PC-9 (cell line): ENCODE data around the gene CISTR. TPM values are rescaled to one million over a fixed set of nuclear protein-coding genes. Genes with fewer than 3 reads are reported as not detected.
A peak's percentile ranks its signal among the peaks of the same experiment; 100 is the strongest.

Experiments used
- BruUV-seq: library from RNA; stranded (reverse); fragments of 400-500 nt; replicated peaks from 2 replicates; lab custom pipeline; 2021; lab: Mats Ljungman, UMichigan
- CTCF ChIA-PET: fragments of 300-600 bp; sonication (Branson Sonifier 250); formaldehyde crosslinking; loops from one replicate; lab custom pipeline; 2022; ENCODE audit warnings: antibody characterized with exemption; lab: Charles Lee
- POLR2A ChIA-PET: fragments of 300-600 bp; sonication (Branson Sonifier 250); formaldehyde crosslinking; loops from one replicate; lab custom pipeline; 2022; ENCODE audit warnings: antibody characterized with exemption; ENCODE audit not compliant: unreplicated experiment; lab: Charles Lee
- DNase-seq, 2 experiments: peaks; one replicate each; pipeline versions ENCODE4 v3.0.0 to v3.0.0-alpha.2; 2015 to 2022; ENCODE audit warnings: mixed read lengths in 1 of 2
- H2AFZ ChIP-seq: fragments of 200-600 bp; sonication (generic); 2 replicates; pipeline ENCODE4 v1.8.1; 2017; ENCODE audit warnings: antibody characterized with exemption
- H3F3A ChIP-seq: fragments of 200-600 bp; sonication (generic); 2 replicates; pipeline ENCODE4 v1.8.1; 2017; ENCODE audit warnings: antibody characterized with exemption, mild to moderate bottlenecking, low read depth; ENCODE audit not compliant: insufficient read depth
- H3K27ac ChIP-seq: fragments of 200-600 bp; sonication (generic); 2 replicates; pipeline ENCODE4 v1.6.1; 2016; ENCODE audit warnings: mixed run types
- H3K27me3 ChIP-seq: fragments of 200-600 bp; sonication (generic); 2 replicates; pipeline ENCODE4 v1.6.1; 2016; ENCODE audit warnings: low read depth, mixed run types; ENCODE audit not compliant: insufficient read depth
- H3K36me3 ChIP-seq: fragments of 200-600 bp; sonication (generic); 2 replicates; pipeline ENCODE4 v1.6.1; 2016; ENCODE audit warnings: low read depth, mixed run types
- H3K4me1 ChIP-seq: fragments of 200-600 bp; sonication (generic); replicated peaks from 2 replicates; pipeline ENCODE4 v1.6.1; 2016; ENCODE audit warnings: mixed run types; ENCODE audit not compliant: insufficient read depth
- H3K4me2 ChIP-seq: fragments of 200-600 bp; sonication (generic); 2 replicates; pipeline ENCODE4 v1.6.1; 2017; ENCODE audit warnings: mixed run types
- H3K4me3 ChIP-seq: fragments of 200-600 bp; sonication (generic); 2 replicates; pipeline ENCODE4 v1.6.1; 2016; ENCODE audit warnings: mixed run types
- H3K79me2 ChIP-seq: fragments of 200-600 bp; sonication (generic); 2 replicates; pipeline ENCODE4 v1.6.1; 2017; ENCODE audit warnings: low read depth, mixed run types
- H3K9me2 ChIP-seq: fragments of 200-600 bp; sonication (generic); 2 replicates; pipeline ENCODE4 v1.8.1; 2017; ENCODE audit warnings: mild to moderate bottlenecking; ENCODE audit not compliant: insufficient read depth
- H3K9me3 ChIP-seq: fragments of 200-600 bp; sonication (generic); 2 replicates; pipeline ENCODE4 v1.8.1; 2016; ENCODE audit warnings: low read depth; ENCODE audit not compliant: insufficient read depth
- H4K20me1 ChIP-seq: fragments of 200-600 bp; sonication (generic); 2 replicates; pipeline ENCODE4 v1.8.1; 2017; ENCODE audit not compliant: insufficient read depth
- EZH2 ChIP-seq: fragments of 200-600 bp; sonication (generic); IDR thresholded peaks from 2 replicates; pipeline ENCODE4 v1.8.0; 2017; ENCODE audit warnings: antibody characterized with exemption, low read depth
- intact Hi-C: fragments of 100-400 bp; cut with micrococcal nuclease; formaldehyde crosslinking; loops from one replicate; pipeline ENCODE4 v1.10.0; 2022; ENCODE audit not compliant: unreplicated experiment
- total RNA-seq: library from RNA; stranded (reverse); gene quantifications from 2 replicates; pipeline ENCODE4 v1.2.3, GENCODE V29; 2021
- TF ChIP-seq, protein P1 (sequence below): fragments of 200-600 bp; sonication (generic); conservative IDR thresholded peaks from 2 replicates; pipeline ENCODE4 v1.6.1; 2017; ENCODE audit warnings: mixed run types, antibody characterized with exemption, mild to moderate bottlenecking, moderate library complexity

CISTR gene
- total RNA-seq, 1 experiment from 2014 or later, result not detected

DNA sequence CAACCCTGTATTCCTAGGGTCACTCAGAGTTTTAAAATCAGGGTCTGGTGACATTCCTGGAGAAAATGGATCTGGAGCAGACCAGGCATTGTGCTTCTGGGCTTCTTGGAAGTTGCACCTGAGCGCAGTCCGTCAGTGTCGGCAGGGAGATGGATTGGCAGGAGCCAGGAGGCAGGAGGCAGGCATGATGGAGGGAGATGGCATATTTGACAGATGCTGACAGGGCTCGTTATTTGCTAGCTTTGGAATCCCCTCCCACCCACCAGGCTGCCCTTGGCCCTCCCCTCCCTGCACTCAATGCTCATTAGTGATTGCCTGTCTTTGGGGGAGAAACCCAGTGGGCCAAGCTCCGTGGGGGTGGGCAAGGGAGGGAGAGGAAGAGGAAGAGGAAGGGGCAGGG, 4.7 kb downstream of the CISTR start:
- Histone ChIP-seq H2AFZ (0 out of 2 replicates have a peak overlapping the region, but pooled peaks have one; percentile 5), H4K20me1 (no peaks in the 10 kb centered on the region), H3K36me3 (no peaks in the 10 kb centered on the region), H3K27ac (no peak overlapping the region), H3K4me3 (no peak overlapping the region), H3K9me3 (no peaks in the 10 kb centered on the region), H3K27me3 (0 out of 2 replicates have a peak, but pooled peaks cover 4% of the 10 kb centered on the region), H3K79me2 (no peaks in the 10 kb centered on the region), H3F3A (no peaks in the 10 kb centered on the region), H3K9me2 (no peaks in the 10 kb centered on the region), H3K4me1 (no peaks in the 10 kb centered on the region), H3K4me2 (no peak overlapping the region; the same call in 1 of the 2 replicates)
- ChIA-PET POLR2A (no interaction called here), CTCF (interaction anchor here (1.0 to 2.4 kb wide), 2 partner anchors 17 to 45 kb away, joined by 3 to 9 read pairs; no protein-coding TSS in a partner anchor)
- BruUV-seq, result no TSS peak
- no peak for DNase-seq
- no peak for TF ChIP-seq EZH2
- TF ChIP-seq, protein P1, sequence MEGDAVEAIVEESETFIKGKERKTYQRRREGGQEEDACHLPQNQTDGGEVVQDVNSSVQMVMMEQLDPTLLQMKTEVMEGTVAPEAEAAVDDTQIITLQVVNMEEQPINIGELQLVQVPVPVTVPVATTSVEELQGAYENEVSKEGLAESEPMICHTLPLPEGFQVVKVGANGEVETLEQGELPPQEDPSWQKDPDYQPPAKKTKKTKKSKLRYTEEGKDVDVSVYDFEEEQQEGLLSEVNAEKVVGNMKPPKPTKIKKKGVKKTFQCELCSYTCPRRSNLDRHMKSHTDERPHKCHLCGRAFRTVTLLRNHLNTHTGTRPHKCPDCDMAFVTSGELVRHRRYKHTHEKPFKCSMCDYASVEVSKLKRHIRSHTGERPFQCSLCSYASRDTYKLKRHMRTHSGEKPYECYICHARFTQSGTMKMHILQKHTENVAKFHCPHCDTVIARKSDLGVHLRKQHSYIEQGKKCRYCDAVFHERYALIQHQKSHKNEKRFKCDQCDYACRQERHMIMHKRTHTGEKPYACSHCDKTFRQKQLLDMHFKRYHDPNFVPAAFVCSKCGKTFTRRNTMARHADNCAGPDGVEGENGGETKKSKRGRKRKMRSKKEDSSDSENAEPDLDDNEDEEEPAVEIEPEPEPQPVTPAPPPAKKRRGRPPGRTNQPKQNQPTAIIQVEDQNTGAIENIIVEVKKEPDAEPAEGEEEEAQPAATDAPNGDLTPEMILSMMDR, result no peak
- intact Hi-C loops, result loop anchor here (2.0 to 5.0 kb wide), 4 partner anchors 206 to 445 kb away; no protein-coding TSS in a partner anchor

DNA sequence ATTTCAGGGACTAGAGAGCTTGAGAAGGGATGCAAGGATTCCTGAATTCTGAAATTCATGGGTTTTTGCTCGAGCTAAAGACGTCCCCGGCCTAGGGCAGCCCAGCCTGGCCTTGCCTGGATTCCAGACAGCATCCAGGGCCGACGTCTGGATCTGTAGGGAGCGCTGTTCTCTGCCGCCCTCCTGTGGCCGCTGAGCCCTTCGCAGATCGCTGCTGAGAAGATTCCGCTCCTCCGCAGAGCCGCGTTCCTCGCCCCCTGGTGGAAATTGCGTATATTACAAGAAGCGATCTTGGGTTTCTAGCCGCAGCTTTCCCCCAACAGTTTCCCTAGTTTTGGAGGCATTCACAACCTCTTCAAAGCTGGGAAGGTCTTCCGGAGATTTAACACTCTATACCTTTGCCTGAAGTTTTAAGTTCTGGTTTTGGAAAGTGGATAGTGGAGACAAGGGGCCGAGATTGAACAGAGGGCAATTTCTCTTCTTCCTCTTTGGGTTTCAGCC, 5.1 kb downstream of the CISTR start:
- 0 out of 2 replicates have a peak overlapping the region, but pooled peaks have one; percentile 5 for H2AFZ ChIP-seq
- H4K20me1 ChIP-seq, result no peaks in the 10 kb centered on the region
- H3K9me2 ChIP-seq, result no peaks in the 10 kb centered on the region

DNA sequence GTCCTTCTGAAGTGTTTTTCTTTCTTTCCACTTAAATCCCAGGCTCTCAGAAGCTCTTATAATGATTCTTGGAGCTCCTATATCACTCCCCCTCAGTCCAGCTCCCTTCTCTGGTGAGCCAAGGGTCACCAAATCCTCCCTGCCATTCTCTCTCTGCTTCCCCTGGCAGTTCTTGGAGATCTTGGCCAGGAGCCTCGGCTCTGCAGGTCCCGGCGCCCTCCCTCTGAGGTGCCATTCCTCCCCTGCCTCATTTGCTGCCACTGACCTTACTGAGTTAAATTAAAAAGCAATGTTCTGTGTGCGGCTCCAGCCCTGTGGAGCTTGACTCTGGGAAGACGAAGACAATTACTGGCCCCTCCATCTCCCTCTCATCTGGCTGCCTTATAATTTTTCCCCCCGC, 7.0 kb downstream of the CISTR start:
- no peaks in the 10 kb centered on the region for H3K9me2 ChIP-seq
- peaks cover 10% of the 10 kb centered on the region for H3K27me3 ChIP-seq
- H3K27ac ChIP-seq, result no peak overlapping the region
- no peak for TF ChIP-seq EZH2
- TF ChIP-seq, protein P1, result no peak
- H4K20me1 ChIP-seq, result no peaks in the 10 kb centered on the region
- intact Hi-C loops, result loop anchor here (5.0 kb wide), 1 partner anchor 448 kb away; no protein-coding TSS in a partner anchor
- H3K4me3 ChIP-seq, result no peak overlapping the region
- H3K36me3 ChIP-seq, result no peaks in the 10 kb centered on the region
- no TSS peak for BruUV-seq
- no peaks in the 10 kb centered on the region for H3K4me1 ChIP-seq
- ChIA-PET CTCF (interaction anchor here (0.7 to 2.0 kb wide), 7 partner anchors 10 to 667 kb away, joined by 3 to 18 read pairs (median 4); no protein-coding TSS in a partner anchor), POLR2A (interaction anchor here (0.6 kb wide), 1 partner anchor 544 kb away, joined by 3 read pairs; no protein-coding TSS in a partner anchor)
- H2AFZ ChIP-seq, result no peak overlapping the region
- no peaks in the 10 kb centered on the region for H3K79me2 ChIP-seq
- no peaks in the 10 kb centered on the region for H3F3A ChIP-seq
- H3K9me3 ChIP-seq, result no peaks in the 10 kb centered on the region
- H3K4me2 ChIP-seq, result no peak overlapping the region
- no peak for DNase-seq

More for the DNA sequence above, 5.1 kb downstream of the CISTR start:
- H3F3A ChIP-seq, result no peaks in the 10 kb centered on the region
- H3K4me3 ChIP-seq, result no peak overlapping the region
- H3K79me2 ChIP-seq, result no peaks in the 10 kb centered on the region
- H3K4me1 ChIP-seq, result no peaks in the 10 kb centered on the region
- no peak overlapping the region; the same call in 1 of the 2 replicates for H3K4me2 ChIP-seq
- DNase-seq, result peak; percentile 74 to 89
- intact Hi-C loops, result loop anchor here (2.0 to 5.0 kb wide), 4 partner anchors 206 to 446 kb away; no protein-coding TSS in a partner anchor
- ChIA-PET POLR2A (no interaction called here), CTCF (interaction anchor here (0.6 to 2.4 kb wide), 5 partner anchors 16 to 455 kb away, joined by 3 to 9 read pairs (median 3); no protein-coding TSS in a partner anchor)
- no peak for TF ChIP-seq EZH2
- TF ChIP-seq, protein P1, result peak; percentile 99
- H3K9me3 ChIP-seq, result no peaks in the 10 kb centered on the region
- no TSS peak for BruUV-seq
- H3K36me3 ChIP-seq, result no peaks in the 10 kb centered on the region
- 0 out of 2 replicates have a peak, but pooled peaks cover 4% of the 10 kb centered on the region for H3K27me3 ChIP-seq
- no peak overlapping the region for H3K27ac ChIP-seq
